NCI-H187 treated with DMSO at 0.1 percent for 48 hours (cell line): ENCODE results near the gene AHCYL1.

Source experiments
- DNase-seq: peaks from one replicate; lab custom pipeline; 2025; lab: John Stamatoyannopoulos, UW

AHCYL1 gene

DNA sequence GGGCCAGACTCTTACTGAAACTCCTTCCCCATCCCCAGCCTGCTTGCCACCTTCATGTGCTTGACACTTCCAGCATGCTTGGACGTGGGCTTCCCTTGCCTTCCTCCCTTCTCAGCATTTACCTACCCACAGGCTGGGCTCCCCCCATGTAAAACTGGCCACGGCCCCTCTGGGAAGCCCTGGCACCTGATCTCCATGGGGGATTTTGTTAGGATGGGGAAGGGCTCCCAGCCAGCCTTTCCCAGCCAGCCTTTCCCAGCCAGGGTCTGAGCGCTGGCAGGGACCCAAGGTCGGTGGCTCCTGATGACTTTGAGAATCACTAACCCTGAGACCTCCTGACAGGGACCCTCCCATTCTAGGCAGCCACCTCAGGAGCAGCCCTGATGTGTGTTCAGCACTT, 79.2 kb downstream of the AHCYL1 start:
- no peak for DNase-seq

GRCh38 chr1:110064576-110065337, 80.2 kb downstream of the AHCYL1 start:
- DNase-seq = no peak

DNA sequence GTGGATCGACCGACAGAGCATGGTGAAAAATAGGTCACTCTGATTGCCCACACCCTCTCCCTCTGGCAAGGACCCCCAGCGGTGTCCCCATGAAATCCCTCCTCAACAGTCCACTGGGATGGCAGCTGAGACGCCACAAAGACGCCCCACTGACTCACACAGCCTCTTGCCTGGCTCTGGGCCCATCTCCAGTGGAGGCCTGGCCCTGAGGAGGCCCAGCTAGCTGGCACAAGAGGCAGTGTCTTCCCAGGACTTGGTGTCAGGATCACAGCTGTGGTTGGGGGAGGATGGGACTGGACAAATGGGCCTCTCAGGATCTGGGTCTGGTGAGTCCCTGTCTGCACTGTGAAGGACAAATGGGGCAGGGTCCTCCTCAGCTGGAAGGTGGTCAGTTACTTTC, 81.3 kb downstream of the AHCYL1 start:
- DNase-seq = no peak

DNA sequence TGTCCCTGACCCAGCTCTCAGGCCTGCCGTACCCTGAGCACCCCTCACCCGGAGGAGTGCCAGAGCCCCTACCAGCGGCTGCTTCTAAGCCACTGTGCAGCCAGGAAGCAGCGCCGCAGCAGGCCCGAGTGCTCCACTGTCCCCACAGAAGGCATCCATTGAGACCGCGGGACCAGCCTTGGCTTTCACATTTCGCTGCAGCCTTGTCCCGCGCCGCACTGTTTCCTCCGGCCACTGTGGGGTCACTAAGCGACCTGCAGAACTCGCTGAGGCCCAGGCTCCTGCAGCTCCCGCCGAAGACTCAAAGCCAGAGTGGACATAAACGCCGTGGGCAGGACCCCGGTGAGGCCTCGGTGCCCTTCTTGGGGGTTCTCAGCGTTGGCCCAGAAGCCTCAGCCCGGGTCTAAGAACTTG, 82.9 kb downstream of the AHCYL1 start:
- DNase-seq = no peak

DNA sequence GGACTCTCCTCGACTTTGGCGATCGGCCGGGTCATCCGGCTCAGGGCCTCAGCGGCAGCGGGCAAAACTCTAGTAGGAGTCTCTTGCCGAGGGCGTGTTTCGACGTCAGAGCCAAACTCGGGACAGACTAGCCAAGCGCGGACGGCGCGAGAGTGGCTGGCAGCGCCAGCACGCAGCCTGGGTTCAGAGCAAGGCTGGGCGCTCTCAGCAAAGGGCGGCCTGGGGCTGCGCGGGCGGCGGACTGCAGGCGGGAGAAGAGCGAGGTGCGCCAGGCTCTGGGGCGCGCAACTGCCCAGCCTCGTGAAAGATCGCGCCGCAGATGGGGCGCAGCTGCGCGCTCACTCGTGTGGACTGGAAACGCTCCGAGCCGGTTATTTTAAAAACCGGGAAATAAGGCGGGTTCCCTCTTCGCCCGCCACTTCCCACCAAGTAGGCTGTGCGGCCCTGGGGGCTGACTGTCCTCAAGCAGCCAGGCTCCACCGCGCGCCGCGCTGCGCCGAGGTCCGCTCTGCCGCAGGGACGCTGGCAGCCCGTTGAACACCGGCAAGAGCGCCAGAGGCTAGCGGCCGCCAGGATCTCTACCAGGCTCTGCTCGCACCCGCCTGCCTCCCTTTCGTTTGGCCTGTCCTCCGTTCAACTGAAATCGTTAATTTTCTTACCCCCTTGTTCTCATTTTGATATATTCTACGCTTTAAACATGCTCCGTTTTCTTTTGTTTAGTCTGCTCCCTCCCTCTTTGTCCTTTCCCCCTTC, 83.5 kb downstream of the AHCYL1 start:
- no peak for DNase-seq

GRCh38 chr1:110068646-110069403, 84.3 kb downstream of the AHCYL1 start:
- no peak for DNase-seq

DNA sequence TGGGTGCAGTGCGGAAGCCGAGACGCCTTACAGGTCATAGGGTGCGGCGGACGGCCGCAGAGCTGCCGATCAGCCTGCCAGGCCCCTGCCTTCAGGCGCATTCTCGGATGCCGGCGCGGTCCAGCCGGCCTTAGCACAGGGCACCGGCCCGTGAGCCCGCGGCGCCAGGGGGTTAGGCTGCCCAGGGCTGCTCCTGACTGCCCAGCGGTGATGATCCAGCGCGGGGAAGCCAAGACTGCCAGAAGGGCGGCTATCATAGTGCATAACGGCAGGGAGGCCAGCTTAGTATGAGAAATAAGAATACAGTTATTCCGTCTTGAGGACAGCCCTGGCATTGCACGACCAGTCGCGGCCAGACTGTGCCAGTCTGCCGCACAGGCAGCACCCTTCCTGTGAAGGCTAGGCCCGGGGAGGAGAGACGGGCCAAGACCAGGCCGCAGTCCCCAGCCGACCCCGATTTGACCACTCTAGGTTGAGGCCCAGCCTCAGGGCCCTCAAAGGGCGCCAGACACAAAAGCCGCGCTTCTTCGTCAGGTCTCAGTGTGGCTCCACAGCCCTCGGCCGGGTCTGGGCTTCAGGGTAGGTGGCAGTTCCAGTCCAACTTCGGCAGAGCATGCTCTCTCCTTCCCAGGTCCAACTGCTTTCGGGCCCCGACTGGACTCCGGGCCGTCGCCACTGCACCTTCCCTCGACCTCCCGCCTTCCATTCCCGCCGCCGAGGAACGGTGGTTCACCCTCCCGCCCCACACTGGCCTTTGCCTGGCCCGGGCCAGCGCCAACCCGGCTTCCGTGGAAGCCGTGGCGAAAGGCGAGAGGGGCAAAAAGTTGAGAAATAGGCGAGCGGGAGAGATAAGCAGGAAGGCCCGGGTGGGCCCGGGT, 85.1 kb downstream of the AHCYL1 start:
- no peak for DNase-seq

DNA sequence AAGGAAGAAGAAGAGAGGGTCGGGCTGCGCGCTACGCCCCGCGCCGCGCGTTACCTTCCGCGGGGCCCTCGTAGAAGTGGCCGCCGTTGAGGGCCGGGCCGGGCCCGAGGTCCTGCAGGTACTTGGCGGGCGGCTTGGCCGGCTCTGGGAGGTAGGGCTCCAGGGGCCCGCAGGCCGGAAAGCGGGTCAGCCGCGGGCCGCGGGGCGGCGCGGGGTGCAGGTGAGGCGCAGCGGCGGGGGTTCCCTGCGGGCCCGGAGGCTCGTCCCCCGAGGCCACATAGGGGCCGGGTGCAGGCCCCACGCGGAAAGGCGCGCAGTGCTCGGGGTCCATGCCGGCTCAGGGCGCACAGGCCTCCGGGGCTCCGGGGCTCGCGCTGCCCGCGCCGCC, 85.7 kb downstream of the AHCYL1 start:
- no peak for DNase-seq

DNA sequence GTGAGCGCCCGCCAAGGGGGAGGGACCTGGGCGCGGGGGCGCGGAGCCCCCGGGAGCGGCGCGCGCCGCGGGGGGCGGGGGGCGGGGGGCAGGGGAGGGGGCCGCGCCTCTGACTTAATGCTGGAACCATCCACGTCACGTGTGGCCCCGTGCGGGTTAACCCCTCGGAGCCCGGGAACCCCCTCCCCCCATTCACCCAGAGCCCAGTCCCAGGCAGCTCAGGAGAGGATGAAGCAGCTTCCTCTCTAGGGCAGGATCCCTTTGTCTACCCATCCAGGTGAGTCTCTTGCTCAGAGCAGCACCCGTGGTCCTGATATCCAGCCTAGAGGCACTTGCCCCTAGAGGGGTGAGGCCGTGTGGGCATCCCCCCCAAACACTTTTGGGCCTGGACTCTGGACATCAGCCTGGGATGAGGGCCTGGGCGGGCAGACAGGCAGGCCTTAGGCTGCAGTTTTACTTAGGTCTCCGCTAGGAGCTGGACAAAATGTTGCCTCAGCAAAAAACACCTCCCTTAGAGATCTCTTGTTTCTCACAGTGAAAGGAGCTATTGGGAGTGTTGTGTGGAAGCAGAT, 86.2 kb downstream of the AHCYL1 start, which contains the start of gene ALX3:
ALX3 (minus strand) TSS at position 2 of the 572 bp plus-strand sequence. CDS start 60 bp downstream, outside the sequence.
- no peak for DNase-seq
